Left kidney (tissue), 2 donors: ENCODE results near the gene AARS2. TPM values are rescaled to one million over a fixed set of nuclear protein-coding genes. Genes with fewer than 3 reads are reported as not detected.
"Not testable (repeated sequence)": the region's sequence is repeated elsewhere in the genome, so short reads cannot be mapped to it uniquely, and the experiment has no call there.

Experiments used
- DNase-seq: peaks from one replicate; pipeline ENCODE4 v3.0.0-alpha.2; 2013
- polyA plus RNA-seq: library from polyadenylated mRNA; unstranded; fragments of 120-200 nt; gene quantifications from one replicate; pipeline ENCODE4 v1.2.1, GENCODE V29; 2013; ENCODE audit not compliant: insufficient read length

The AARS2 gene
- polyA plus RNA-seq, 1 donor, result 16.9 TPM

DNA sequence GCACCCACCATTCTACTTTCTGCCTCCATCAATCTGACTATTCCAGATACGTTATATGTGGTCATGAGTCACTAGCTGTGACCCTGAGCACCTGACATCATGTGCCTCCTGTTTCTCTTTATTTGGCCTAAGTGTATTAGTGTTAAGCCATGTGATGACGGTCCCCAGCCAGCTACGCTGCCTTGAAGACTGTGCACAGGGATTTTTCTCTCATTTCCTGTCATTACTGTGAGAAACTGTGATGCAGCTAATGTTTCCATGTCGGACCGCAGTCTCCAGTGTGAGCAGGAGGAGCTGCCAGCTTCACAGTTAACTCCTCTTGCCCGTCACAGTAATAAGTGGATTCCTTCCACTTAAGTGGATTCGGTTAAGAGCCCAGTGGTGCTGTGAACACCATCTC, 19.4 kb upstream of the AARS2 start:
- DNase-seq, result no peak

DNA sequence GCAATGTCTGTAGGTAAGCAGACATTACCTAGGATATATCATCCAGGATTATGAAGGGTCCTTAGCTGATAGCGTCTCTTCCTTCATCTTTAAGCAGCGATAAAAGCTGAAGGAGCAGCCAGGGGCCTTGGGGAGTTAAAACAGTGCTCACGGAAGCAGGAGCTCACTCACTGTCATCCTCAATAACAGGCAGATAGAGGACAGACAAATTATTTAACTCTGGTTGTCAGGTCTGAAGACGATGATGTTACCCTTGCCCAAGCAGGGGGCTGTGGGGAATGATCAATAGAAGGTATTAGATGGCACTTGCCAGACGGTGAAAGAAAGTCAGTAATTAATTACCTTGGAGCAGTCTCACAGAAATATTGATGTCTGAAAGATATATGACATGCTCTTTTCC, 16.7 kb upstream of the AARS2 start:
- DNase-seq, result no peak

DNA sequence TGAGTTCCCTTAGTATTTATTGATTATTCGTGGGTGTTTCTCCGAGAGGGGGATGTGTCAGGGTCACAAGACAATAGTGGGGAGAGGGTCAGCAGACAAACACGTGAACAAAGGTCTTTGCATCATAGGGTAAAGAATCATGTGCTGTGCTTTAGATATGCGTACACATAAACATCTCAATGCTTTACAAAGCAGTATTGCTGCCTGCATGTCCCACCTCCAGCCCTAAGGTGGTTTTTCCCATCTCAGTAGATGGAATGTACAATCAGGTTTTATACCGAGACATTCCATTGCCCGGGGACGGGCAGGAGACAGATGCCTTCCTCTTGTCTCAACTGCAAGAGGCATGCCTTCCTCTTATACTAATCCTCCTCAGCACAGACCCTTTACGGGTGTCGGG, 15.1 kb upstream of the AARS2 start:
- DNase-seq, result not testable (repeated sequence)

DNA sequence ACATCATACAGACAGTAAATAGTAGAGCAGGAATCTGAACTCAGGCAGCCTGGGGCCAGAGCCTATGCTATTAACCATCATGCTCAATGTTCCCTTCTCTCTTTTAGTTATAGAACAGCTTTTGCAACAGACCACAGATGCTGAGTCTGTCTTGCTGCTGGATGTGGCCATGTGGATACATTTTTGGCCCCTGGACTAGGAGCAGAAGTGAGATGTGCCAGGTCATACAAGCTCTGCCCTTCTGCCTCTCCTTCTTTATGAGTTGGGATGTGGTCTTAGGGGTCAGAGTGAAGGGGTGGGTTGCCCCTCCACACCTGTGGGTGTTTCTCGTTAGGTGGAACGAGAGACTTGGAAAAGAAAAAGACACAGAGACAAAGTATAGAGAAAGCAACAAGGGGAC, 14.6 kb upstream of the AARS2 start:
- no peak for DNase-seq

DNA sequence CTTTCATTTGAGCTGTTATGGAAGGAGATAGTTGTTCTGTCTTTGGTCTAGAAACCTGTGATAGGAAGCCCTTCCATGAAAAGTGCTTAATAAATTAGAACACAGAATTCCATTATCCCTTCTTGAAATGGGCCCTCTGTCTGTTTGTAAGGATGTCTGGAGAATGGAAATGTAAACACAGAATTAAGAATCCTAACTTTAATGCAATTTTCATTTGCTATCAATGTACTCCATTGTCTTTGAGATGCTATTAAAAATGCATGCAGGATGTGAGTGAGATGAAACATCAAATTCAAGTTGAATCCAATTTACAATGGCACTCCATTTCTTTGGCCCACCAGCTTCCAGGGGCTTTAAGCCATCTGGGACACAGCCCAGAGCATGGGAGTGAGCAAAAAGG, 13.9 kb upstream of the AARS2 start:
- no peak for DNase-seq

DNA sequence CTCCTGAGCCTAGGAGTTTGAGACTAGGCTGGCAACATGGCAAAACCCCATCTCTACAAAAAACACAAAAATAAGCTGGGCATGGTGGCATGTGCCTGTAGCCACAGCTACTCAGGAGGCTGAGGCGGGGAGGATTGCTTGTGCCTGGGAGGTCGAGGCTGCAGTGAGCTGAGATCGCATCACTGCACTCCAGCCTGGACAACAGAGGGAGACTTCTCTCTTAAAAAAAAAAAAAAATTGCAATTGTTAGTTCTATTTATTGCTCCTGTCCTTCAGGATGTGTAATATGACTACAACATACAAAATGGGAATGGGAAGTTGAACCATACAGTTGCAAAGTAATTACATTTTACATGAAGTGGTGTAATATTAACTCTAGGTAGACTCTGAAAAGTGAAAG, 8.1 kb upstream of the AARS2 start:
- DNase-seq, result no peak

DNA sequence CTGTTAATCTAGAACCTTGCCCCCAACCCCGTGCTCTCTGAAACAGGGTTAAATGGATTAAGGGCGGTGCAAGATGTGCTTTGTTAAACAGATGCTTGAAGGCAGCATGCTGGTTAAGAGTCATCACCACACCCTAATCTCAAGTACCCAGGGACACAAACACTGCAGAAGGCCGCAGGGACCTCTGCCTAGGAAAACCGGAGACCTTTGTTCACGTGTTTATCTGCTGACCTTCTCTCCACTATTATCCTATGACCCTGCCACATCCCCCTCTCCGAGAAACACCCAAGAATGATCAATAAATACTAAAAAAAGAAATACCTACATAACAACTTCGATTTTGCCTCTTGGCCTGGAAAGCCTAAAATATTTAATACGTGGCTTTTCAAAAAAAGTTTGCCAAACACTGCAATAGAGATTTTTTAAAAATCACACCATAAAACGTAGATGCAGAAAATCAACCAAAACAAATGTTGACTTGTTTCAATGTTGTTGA, 4.0 kb upstream of the AARS2 start:
- DNase-seq, result not testable (repeated sequence)

DNA sequence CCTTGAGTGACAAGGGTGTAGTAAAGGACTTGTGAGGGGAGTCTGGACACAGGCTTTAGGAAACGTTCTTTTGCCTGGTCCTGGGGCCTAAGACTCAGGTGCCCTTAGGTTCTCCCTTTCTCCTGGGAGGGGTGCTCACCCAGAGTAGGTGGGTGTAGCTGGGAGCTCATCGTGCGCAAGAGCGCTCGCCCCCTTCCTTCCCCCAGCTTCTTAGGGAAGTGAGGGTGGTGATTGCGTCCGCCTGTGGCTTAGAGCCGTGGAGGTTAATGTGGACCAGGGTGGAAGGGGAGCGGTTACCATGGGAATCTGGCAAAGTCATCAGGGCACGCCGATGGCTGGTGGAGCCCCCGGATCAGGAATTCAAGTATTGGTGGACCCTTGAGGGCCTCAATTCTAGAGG, 3.3 kb upstream of the AARS2 start:
- DNase-seq, result no peak

DNA sequence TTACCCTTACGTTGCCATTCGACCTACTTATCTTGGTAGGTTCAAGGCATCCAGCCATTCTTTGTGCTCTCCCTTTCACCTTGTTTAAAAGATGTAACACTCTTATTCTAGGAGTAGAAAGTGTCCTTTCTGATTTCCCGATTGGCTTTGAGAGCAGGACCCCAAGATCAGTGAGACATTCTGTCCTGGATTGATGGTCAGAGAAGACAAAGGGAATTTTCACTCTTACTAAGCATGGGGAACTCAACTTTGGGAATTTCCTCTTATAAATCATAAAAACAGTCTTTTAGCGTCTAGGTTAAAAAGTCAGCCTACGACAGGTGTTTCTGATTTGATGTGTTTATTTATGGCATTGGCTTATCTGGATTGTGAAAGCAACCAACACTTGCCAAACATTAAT, 2.8 kb upstream of the AARS2 start:
- no peak for DNase-seq

DNA sequence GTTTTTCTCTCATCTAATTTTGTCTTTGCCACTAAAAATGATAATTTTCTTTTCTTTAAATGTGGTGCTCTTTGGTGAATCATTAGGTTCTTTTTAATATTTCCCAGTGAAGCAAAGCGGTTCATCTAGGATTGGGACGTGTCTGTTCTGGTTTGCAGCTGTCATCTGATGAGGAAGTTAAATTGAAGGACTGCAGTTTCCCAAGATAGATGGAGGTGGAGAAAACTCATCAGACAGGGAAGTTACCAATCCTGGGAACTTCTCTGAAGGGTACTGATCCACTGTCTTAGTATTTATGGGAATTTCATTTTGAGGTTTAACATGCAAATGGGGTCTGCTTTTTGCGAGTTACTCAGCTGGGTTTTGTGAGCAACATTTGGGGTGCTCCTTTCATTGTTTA, 2.4 kb upstream of the AARS2 start:
- DNase-seq, result no peak

DNA sequence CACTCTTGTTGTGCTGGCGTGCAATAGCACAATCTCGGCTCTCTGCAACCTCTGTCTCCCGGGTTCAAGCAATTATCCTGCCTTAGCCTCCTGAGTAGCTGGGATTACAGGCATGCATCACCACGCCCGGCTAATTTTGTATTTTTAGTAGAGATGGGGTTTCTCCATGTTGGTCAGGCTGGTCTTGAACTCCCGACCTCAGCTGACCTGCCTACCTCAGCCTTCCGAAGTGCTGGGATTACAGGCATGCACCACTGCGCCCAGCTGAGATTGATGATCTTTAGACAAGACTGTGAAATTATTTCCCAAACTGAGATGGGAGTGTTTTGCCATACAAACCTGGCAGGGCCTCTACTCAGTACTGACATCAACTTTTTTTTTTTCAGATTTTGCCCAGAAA, 1.5 kb upstream of the AARS2 start:
- not testable (repeated sequence) for DNase-seq

DNA sequence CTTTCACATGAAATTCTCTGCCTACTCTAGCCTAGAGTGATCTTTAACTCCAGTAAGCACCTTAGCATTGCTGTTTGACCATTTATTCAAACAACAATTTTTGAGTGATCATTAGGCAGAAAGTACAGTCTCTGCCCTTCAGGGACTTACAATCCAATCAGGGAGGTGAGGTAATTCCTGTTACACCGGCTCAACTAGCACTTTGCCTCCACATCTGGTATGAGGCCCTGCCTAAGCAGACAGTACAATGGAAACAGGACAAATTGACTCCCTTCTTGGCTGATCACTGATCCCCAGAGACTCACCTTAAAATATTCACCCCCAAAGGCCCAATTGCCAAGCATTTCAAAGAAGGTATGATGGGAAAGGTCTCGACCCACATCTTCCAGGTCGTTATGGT, 1.4 kb downstream of the AARS2 start:
- DNase-seq, result no peak

DNA sequence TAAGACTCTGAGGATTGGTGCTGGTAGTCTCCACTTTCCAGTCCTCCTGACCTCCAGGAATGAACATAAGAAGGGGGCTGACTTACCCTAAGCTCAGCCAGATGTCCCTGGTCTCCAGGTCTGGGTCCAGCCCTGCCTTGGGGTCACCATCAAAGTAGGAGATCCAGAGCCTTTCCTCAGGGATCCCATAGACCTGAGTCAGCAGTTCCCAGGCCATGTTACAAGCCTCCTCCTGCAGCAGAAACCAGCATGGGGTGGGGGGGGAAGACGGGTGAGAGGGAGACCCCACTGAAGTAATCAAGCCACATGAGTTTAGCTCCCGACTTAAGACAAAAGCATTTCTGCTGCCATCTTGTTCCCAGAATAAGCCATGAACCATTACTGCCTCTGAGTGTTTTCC, 1.8 kb downstream of the AARS2 start:
- DNase-seq, result no peak

DNA sequence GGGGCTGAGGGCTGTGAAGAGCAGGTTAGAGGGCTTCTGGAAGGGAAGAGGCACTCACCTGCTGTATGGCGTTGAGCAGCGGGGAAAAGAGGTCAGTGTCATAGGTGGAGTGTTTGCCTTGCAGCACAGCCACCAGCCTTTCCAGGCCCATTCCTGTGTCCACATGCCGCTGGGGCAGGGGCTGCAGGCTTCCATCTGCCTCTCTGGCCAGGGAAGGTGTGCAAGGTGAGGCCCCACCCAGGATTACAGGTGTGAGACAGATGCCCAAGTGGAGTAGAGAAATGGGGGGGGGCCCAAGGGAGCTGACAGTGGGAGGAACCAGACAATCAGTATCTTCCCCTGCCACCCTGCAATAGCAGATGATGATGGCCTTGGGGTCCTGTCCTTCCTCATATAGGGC, 2.9 kb downstream of the AARS2 start:
- no peak for DNase-seq

DNA sequence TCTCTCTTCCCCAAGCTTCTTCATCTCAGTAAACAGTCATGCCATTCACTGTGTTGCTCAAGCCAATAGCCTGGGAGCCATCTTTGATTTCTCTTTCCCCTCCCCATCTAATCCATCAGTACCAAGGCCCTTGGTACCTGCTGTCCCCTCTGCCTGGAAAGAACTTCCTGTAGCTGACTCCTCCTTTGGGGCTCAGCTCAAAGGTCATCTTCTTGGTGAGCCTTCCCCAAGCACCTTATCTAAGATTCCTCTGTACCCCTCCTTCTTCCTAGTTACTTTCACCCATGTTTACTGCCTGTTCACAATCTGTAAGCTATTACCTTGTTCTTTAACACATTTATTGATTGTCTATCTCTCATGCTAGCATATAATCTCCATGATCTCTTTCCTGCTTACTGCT, 3.5 kb downstream of the AARS2 start:
- DNase-seq, result no peak

DNA sequence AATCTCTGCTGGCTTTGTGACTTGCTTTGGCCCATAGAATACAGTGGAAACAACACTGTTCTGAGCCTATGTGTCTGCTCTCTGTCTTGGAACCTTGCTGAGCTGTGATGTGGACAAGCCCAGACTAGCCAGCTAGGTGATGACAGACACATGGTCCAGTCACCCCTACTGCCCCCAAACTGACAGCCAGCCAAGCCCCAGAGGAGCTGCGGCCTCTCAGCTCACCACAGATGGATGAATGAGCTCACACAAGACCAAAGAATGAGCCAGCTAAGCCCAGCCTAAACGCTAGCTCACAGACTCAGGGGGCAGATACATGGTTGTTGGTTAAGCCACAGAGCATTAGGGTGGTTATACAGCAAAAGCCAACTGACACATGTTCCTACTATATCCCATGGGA, 4.1 kb downstream of the AARS2 start:
- DNase-seq, result no peak

DNA sequence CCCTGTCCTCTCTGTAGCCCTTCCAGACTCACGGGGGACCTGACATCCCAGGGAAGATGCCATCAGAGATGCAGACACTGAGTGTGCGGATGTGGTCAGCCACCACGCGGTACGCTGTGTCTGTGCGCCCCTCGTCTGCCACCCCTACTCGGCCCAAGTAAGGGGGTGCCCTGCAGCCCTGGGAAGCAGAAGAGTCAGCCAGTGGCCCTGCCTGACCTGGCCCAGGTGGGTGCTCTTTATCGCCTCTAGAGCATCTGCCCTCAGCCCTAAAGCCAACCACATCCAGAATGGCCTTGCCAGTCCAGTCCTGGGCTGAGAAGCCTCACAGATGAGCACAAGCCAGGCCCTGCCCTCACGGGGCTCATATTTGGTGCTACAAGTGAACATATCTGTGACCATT, 5.9 kb downstream of the AARS2 start:
- no peak for DNase-seq

DNA sequence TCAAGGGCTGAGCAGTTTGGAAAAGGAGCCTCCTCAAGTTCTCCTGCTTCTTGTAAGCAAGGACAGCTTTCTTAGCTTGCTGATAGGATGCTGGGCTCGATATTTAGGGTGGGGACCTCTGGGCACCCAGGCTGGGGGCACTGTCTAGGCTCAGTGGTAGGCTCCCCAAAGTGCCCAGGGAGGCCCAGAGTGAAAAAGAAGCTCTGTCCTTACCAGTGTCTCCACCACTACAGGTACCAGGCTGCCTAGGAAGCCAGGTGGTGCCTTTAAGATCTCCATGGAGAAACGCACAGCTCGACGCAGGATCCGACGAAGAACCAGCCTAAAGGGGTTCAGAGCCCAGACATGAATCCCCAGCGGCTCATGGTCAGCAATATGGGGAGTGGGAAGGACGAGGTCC, 6.4 kb downstream of the AARS2 start:
- DNase-seq, result no peak

DNA sequence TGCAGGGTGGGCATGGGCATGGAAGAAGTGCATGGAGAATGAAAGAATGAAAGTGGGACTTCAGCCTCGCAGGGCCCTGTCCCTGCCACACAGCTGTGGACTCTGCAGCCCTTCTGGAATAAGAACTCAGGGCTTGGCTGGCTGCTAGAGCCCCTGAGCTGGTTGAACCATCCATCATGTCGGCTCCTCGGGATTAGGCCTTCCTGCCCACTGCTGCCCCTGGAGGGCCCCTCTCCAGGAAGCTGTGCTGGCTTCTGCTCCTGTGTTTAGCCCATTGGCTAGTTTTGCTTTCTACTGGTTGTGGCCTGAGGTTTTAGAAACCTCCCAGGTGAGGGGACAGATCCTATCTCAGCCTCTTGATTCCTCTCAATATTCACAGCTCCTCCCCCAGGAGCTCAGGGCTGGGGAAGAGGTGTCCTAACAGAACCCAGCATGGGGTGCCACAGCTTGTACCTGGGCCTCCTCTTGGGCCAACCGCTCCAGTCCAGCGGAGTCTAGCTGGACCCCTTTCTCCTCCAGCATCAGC, 7.9 kb downstream of the AARS2 start:
- no peak for DNase-seq

DNA sequence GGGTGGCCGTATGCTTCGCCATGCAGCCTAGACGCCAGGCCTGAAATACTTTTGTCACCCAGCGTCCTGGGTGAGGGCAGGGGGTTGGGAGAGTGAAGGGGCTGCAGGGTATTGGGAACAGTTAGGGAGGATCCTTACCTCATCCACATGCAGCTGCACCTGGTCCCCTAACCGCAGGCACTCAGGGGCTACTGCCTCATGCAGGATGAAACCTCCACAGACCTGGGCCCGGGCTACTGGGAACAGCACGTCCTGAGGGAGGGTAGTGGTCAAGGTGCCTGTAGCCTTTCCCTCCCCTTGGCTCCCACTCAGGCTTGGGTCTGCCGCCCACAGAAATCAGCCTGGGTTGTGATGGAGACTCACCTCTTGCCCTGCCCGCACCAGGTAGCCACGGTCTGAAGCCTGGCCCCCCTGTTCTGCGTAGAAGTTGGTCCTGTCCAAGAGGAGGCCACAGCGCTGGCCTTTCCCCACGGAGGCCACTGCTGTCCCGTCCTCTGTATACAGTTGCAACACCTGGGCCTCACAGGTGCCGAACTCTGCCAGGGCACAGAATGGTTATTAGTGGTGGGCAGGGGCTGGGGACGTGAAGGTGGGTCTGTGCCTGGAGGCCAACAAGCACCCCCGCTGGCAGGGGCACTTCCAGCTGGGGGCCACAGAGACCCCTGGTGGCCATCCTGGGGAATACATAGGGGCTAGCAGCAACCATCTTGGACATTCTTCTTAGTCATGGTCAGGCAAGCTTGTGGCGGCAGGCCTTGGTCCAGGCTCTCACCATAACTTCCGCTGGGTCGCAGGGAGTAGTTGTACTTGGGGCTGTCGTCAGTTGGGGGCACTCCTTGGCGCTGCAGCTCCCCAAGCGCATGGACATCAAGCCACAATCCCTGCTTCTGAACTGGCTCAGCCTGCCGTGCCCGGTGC, 8.6 kb downstream of the AARS2 start:
- no peak for DNase-seq

DNA sequence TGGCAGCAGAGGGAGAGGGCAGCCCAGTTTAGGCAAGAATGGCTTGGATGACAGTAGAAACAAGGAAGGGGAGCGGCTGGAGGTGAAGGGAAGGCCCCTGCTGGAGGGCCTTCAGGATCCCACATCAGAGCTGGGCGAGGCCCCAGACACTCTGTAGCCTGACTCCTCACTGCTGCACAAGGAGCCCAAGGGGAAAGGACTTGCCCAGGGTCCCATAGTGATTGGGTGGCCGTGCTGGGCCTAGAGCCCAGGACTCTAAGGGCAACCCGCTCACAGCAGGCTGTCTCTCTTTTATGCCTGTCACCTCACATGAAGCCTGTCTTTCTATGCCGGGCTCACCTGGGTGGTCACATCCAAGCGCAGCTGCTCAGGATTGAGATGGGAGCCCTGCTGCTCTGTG, 9.3 kb downstream of the AARS2 start:
- no peak for DNase-seq

DNA sequence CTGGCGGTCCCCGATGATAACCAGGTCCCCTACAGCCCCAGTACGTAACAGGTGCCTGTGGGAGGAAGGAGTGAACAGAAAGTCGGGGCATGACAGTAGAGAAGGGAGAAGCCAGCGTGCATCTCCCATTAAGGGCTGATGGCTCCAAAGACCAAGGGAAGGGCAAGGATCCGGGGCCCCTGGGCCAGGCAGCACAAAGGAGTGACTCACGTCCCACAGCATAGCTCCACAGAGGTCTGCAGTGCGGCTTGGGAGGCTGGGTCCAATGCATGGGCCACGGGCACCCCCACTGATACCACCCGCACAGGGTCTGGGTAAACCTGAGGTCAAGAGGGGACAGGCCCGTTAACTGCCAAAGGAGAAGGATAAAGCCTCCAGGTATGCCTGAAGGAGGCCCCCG, 10.3 kb downstream of the AARS2 start:
- no peak for DNase-seq

DNA sequence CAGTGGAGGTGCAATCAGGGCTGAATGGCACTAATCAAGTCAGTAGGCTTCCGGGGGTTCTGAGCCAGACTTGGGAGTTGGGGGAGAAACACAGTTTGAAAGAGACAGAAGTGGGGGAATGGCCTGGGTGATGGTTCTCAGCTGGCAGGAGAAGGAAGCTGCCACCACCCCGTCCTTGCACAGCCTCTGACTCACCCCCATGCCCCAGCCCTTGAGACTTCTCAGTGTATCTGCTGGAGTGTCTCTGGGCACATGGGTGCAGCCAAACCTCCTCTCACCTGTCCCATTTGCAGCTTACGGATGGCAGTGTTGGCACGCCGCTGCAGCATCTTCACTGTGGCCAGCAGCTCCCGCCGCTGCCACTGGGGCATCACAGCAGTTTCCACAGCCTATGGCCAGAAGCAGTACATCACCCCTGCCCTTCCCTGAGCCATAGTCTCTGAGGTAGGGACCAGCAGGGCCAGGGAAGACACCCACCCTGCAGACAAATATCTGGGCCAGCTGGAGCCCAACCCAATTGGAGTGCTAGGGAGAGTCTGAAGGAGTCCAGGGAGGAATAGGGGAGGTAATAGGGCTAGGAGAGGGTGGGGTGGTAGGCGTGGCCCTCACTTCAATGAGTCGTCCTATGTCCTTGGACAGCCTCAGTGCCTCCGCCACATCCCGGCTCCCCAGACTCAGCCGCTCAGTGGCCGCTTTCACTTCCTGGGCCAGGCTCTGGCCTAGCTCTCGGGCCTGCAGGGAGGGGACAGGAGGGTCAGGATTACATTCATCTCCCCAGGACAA, 11.2 kb downstream of the AARS2 start:
- no peak for DNase-seq
